GM20431 (cell line): ENCODE data around the gene ITGA11.

Experiments used
- in situ Hi-C: fragments of 300-500 bp; cut with MseI, MboI; formaldehyde crosslinking; loops from one replicate; pipeline ENCODE4 v1.15.0; 2020; ENCODE audit warnings: low sequenced_read_pairs; ENCODE audit not compliant: unreplicated experiment

Gene ITGA11

GRCh38 chr15:68318931-68319909 lies 112.7 kb downstream of the ITGA11 start:
- in situ Hi-C loops = loop anchor here (25.0 kb wide), 1 partner anchor 218 kb away; no protein-coding TSS in a partner anchor

GRCh38 chr15:68318008-68318835 lies 113.7 kb downstream of the ITGA11 start:
- in situ Hi-C loops = loop anchor here (25.0 kb wide), 1 partner anchor 219 kb away; no protein-coding TSS in a partner anchor

- in situ Hi-C loops = loop anchor here (25.0 kb wide), 1 partner anchor 220 kb away; no protein-coding TSS in a partner anchor
Measured at GRCh38 chr15:68317281-68318007, 114.5 kb downstream of the ITGA11 start.

GRCh38 chr15:68316061-68316804 lies 115.7 kb downstream of the ITGA11 start:
- in situ Hi-C loops = loop anchor here (25.0 kb wide), 1 partner anchor 221 kb away; no protein-coding TSS in a partner anchor

- in situ Hi-C loops = loop anchor here (25.0 kb wide), 1 partner anchor 222 kb away; no protein-coding TSS in a partner anchor
Measured at GRCh38 chr15:68315495-68316031, 116.4 kb downstream of the ITGA11 start.

- in situ Hi-C loops = loop anchor here (25.0 kb wide), 1 partner anchor 222 kb away; no protein-coding TSS in a partner anchor
Measured at GRCh38 chr15:68315035-68315434, 116.9 kb downstream of the ITGA11 start.

GRCh38 chr15:68314563-68314962 lies 117.4 kb downstream of the ITGA11 start:
- in situ Hi-C loops = loop anchor here (25.0 kb wide), 1 partner anchor 223 kb away; no protein-coding TSS in a partner anchor

GRCh38 chr15:68313501-68314410 lies 118.2 kb downstream of the ITGA11 start:
- in situ Hi-C loops = loop anchor here (25.0 kb wide), 1 partner anchor 224 kb away; no protein-coding TSS in a partner anchor

- in situ Hi-C loops = loop anchor here (25.0 kb wide), 1 partner anchor 225 kb away; no protein-coding TSS in a partner anchor
Measured at GRCh38 chr15:68312701-68313204, 119.2 kb downstream of the ITGA11 start.

GRCh38 chr15:68311859-68312557 lies 120.0 kb downstream of the ITGA11 start:
- in situ Hi-C loops = loop anchor here (25.0 kb wide), 1 partner anchor 225 kb away; no protein-coding TSS in a partner anchor

- in situ Hi-C loops = loop anchor here (25.0 kb wide), 1 partner anchor 226 kb away; no protein-coding TSS in a partner anchor
Measured at GRCh38 chr15:68311464-68311835, 120.5 kb downstream of the ITGA11 start.

- in situ Hi-C loops = loop anchor here (25.0 kb wide), 1 partner anchor 226 kb away; no protein-coding TSS in a partner anchor
Measured at GRCh38 chr15:68310804-68311463, 121.0 kb downstream of the ITGA11 start.

GRCh38 chr15:68310178-68310803 lies 121.7 kb downstream of the ITGA11 start:
- in situ Hi-C loops = loop anchor here (25.0 kb wide), 1 partner anchor 227 kb away; no protein-coding TSS in a partner anchor

GRCh38 chr15:68309024-68309423 lies 122.9 kb downstream of the ITGA11 start:
- in situ Hi-C loops = loop anchor here (10.0 to 25.0 kb wide), 2 partner anchors 228 to 366 kb away; no protein-coding TSS in a partner anchor
